Stimulated activated CD4-positive, alpha-beta T cell treated with anti-CD3 and anti-CD28 coated beads, Interleukin-4, amount 100 ng/mL, for 4 hours (primary cell): Measurements from ENCODE around the gene STXBP3.
"Not testable (repeated sequence)": the region's sequence is repeated elsewhere in the genome, so short reads cannot be mapped to it uniquely, and the experiment has no call there.

ENCODE experiments used
- DNase-seq, 2 experiments: peaks; one replicate each; pipeline ENCODE4 v3.0.0-alpha.2; 2020

STXBP3 gene, protein sequence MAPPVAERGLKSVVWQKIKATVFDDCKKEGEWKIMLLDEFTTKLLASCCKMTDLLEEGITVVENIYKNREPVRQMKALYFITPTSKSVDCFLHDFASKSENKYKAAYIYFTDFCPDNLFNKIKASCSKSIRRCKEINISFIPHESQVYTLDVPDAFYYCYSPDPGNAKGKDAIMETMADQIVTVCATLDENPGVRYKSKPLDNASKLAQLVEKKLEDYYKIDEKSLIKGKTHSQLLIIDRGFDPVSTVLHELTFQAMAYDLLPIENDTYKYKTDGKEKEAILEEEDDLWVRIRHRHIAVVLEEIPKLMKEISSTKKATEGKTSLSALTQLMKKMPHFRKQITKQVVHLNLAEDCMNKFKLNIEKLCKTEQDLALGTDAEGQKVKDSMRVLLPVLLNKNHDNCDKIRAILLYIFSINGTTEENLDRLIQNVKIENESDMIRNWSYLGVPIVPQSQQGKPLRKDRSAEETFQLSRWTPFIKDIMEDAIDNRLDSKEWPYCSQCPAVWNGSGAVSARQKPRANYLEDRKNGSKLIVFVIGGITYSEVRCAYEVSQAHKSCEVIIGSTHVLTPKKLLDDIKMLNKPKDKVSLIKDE

DNA sequence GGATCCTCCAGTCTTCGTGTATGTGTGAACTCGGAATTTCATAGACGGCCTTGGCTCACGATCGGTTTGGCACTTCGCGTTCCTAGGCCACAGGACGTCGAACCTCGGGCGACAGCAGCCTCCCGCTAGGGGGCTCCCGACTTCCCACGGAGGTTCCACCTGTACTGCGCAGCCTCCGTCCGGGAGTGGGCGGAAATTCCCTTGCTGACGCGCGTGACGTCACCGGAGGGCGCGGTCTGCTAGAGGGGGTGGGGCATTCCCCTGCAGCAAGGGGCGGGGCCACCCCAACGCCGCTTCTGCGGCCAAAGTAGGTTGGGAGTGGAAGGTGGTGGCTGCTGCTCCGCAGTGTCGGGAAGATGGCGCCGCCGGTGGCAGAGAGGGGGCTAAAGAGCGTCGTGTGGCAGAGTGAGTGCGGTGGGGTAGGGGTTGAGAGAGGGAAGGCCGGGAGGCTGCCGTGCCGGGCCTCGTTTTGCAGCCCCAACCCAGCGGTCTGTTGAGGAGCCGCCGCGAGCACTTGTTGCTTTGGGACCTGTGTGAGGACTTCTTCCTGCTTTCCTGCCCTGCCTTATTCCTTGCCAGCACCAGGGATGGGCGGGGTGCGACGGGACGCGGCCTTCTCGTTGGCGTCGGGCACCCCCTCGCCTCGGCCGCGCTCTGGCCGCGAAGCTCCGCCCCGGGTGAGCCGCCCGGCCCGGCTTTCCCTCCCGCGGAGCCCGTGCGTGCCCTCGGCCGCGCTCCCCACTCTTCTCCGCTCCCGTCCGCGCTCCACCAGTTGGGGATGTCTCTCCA lies at the start of gene STXBP3:
Gene STXBP3, plus strand, starts transcription at position 293 of the 789 bp plus-strand sequence. Its CDS starts 64 bp downstream, at position 357.
- DNase-seq = peak; percentile 99 to 100

DNA sequence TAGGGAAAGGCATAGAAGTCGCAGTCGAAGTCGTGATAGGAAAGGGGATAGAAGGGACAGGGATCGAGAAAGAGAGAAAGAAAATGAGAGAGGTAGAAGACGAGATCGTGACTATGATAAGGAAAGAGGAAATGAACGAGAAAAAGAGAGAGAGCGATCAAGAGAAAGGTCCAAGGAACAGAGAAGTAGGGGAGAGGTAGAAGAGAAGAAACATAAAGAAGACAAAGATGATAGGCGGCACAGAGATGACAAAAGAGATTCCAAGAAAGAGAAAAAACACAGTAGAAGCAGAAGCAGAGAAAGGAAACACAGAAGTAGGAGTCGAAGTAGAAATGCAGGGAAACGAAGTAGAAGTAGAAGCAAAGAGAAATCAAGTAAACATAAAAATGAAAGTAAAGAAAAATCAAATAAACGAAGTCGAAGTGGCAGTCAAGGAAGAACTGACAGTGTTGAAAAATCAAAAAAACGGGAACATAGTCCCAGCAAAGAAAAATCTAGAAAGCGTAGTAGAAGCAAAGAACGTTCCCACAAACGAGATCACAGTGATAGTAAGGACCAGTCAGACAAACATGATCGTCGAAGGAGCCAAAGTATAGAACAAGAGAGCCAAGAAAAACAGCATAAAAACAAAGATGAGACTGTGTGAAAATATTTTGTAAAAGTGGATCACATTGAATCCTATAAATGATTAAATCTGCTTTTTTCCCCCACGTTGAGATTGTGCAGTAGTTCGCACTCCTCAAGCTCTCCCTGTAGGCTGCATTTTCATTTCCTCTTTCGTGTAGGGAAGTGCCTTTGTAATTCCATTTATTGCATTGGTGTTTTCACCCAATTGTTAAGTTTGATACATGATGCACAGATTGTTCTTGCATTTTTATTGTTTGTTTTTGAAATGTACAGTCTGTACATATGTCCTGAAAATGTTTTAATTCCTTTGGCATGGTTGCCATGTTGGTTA lies 46.8 kb upstream of the STXBP3 start:
- no peak for DNase-seq

DNA sequence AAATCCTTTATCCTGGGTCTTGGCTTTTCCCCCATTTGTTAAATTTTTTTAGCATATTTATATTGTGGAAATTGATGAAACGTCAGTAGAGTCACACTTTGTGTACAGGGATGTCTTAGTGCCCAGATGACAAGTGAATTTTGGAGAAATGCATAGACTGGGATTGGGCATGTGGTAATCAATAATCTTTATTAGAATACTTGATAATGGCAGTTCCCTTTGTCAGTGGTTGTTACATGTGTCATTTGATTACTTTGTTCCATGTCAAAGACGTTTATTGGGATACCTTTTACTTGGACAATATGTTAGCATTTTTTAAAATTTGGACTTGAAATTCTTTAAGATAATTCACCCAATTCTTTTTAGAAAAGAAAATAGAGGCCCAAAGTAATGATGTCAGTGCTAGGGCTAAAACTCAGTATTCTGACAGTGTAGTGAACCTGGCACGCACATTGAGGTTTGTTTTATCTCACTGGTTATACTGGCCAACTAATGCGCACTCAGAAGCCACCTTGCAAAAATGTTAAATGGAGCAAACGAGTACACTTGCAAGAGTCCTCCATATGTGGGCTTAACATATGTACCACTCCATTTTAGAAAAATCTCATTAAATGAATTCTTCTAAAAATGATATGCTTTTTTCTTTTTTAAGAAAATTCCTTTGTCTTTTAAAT lies 45.2 kb upstream of the STXBP3 start:
- DNase-seq = no peak

DNA sequence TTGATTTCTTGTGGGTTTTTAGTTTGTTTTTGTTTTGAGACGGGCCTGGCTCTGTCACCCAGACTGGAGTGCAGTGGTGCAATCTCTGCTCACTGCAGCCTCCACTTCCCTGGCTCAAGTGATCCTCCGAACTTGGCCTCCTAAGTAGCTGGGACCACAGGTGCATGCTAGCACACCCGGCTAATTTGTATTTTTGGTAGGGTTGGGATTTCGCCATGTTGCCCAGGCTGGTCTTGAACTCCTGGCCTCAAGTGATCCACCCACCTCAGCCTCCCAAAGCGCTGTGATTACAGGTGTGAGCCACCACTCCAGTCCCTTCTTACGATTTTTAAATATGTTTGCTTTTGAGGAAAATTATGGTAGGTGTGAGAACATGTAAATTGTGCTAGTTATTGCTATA lies 44.4 kb upstream of the STXBP3 start:
- not testable (repeated sequence) for DNase-seq

DNA sequence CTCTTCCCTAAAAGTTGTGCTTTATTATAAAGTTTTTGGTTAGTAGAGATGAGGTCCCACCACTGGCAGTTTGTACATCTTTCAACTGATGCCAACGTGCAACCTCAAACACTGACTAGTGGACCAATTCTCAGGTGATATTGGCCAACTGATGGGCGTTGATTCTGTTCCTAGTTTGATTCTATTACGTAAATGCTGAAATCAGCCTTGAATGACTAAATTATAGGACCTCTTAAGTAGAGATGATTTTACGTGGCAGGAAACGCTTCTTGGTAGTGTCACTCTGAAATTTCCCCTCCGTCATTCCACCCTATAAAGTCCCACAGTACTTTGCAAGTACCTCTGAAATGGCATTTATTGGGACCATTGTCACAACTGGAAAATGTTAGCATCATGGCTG lies 42.5 kb upstream of the STXBP3 start:
- DNase-seq = no peak

DNA sequence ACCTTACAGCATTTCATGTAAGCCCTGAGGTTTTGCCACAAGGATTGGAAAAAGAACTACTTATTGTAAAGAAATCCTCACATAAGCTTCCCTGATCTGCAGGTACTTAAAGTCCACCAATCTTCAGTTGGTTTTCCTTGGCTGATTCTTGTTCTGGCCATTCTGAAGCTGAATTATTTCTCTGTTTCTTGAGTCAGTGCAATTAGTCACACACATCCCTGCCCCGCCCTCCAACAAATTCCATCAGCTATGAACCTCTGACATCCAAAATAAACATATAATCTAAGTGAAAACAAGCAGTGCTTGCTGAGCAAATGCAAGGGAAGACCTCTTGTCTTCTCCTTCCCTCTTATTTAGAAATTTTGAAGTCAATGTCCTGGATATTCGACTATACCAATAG lies 42.0 kb upstream of the STXBP3 start:
- no peak for DNase-seq

DNA sequence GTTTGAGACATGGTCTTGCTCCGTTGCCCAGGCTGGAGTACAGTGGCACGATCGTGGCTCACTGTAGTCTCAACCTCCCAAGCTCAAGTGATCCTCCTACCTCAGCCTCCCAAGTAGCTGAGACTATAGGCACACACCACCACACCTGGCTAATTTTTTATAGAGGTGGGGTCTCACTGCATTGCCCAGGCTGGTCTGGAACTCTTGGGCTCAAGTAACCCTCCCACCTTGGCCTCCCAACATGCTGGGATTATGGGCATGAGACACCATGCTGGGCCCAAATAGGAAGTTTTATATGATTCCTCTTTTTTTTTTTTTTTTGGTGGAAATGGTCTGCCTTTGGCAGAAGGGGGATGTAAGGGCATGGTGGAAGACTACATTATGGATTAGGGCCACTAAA lies 39.8 kb upstream of the STXBP3 start:
- DNase-seq = no peak

DNA sequence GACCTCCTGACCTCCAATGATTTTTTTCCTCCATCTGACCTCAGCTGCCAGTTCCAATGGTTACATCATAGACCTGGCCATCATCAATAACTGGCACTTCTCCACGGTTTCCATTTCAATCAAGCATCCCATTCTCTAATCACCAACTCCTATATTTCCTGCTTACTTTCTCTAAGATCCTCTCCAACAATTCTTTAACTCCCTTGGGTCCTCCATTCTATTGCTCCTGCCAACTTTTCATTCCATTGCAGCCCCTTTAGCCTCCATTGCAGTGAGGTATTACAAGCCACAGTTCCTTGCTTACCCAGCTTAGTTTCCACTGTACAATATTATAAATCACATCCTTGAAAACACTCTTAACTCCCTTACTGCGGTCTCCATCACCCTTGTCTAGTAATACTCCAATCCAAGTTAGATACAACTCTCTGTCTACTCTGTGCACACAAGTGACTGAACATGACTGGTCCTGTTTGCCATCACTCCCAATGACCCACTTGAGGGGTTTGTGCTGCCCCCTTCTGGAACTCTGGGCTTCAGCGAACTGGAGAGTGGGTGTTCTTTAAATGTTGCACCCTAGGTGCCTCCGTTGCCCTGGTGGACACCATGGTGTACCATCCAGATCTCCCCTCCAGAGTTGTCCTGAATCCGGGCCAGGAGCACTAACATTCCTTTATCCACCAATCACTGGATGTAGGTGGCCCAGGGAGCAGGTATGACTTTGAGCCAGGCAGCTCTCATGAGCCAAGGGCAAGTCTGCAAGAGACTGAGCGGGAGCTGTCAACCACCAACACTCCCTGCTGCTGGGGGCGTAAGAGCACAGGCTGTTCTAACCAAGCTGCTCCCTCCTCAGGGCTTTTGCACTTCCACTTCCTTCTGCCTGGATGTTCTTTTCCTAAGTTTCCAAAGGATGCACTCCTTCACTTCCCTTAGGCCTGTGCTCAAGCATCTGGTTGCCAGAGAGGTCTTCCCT lies 37.5 kb upstream of the STXBP3 start:
- peak; percentile 38 to 57 for DNase-seq

DNA sequence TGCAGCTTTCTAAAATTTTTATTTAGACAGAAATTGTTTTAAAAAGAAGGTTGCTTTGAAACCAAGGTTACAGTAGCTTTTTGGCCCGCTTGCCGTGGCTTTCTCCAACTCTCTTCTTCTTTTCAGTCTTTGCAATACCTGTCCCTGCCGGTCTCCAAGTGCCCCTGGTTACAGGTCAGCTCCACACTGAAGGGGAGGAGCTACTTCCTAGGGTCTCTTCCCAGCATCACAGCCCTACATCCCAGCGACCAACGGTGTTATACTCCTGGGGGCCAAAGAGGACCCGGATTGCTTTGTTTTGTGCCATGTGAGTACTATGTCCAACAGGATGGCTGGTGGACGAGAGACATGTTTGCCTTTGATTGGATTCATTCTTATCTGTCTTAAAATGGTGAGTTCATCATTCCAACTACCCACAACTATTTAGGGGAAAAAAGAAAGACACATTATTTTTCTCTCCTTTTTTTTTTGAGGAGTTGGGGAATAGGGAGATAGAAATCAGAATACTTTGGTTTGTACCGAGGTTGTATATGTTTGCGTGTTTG lies 33.8 kb upstream of the STXBP3 start, which contains the start of gene FNDC7:
Gene FNDC7, plus strand, starts transcription at position 303 of the 545 bp plus-strand sequence. Its CDS starts 26 bp downstream, at position 329.
- DNase-seq = no peak

DNA sequence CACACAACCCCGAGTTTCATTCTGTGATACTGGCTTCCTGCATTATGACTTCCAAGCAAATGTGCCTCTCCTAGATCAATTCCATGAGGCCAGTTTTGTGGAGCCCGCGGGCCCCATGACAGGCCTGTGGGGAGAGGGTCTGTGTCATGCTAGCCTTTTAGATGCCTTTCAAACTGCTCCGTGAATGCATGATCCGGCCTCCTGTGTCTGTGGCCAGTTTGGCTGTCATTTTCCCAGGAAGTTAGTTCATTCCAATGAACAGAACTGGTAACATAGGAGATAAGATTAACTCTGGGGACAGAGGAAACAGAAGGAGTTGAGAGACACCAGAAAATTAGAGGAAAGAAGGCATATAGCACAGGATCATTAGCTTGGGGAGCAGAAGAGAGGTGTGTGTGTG lies 30.5 kb upstream of the STXBP3 start:
- no peak for DNase-seq

DNA sequence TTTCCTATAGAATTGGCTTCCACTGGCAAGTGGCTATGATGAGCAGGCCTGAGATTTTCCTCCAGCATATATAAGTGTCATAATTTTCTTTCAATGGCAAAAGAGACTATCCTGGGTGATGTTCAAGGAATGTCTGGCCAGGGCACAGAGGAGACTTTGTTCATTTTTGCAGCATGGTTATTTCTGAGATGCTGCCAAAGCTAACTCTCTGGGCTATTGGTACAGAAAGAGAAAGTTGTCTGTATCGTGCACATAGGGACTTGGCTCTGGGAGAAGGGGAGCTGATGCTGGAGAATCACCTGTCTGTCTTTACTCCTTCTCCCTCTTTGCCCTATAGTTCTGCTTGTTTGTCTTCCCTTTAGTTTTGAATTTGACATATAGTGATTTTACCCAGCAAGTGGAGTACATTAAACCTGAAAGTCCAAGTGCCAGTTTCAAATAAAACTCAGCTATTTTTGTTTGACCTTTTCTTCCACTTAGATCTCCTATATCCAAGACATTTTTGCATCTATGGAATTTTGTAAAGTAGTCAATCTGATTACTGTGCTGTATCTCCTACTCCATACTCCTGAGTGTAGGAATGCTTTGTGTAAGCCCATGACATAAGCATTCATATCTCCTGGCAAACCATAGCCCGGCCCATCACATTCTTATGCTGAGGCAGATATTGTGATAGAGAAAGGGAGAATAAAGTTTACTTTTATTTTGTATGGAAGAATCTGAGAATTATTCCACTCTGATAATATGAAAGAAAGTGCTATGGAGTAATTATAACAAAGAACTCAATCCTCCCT lies 29.8 kb upstream of the STXBP3 start:
- DNase-seq = no peak

DNA sequence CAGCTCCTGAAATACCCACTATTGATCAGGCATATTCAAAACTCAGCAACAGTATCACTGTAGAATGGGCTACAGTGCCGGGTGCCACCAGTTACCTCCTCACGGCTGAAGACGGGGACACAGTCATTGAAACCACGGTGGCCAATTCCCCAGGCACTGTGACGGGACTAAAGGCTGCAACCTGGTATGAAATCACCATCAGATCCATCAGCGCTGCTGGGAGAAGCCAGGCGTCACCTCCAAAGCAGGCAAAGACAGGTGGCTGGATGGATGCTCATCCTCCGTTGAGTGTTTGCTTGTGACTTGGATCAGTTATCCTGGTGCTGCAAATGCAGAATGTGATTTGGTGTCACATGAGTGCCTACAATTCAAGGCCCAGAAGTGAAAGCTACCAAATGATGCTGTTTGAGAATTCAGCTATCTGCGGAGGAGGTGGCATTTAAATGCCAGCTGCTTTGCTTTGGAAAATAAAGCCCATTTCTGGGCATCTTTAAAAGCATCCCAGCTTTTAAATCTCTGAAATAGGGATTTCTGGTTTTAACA lies 28.6 kb upstream of the STXBP3 start:
- DNase-seq = no peak

DNA sequence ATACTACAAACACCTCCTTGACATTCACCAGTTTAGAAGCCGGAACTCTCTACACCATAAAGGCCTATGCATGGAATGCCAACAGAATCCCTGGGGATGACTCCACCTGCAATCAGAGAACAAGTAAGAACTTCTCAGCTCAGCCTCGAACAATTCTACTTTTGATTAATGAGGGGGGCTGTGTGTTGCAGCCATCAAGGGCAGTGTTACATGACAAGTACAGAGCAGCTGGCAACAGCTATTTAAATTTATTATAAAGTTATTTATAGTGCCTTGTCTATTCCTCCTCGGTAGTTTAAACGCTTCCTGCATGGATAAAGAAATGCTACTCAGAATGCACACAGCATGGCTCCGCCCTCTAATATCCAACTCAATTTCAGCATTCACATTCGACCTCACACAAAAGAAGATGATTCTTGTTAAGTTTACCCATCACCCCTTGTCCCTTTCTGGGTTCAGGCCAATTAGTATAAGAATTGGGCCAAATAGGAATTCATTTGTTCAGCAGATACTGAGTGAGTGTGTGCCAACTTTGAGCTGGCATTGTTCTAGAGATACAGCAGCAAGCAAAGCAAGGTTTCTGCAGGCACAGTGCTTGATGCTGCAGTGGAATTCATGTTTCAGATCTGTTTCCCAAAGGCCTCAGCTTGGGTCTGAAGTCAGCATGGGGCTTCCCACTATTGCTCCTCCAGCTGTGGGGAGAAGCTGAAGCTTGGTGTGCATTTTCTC lies 27.4 kb upstream of the STXBP3 start:
- DNase-seq = no peak

DNA sequence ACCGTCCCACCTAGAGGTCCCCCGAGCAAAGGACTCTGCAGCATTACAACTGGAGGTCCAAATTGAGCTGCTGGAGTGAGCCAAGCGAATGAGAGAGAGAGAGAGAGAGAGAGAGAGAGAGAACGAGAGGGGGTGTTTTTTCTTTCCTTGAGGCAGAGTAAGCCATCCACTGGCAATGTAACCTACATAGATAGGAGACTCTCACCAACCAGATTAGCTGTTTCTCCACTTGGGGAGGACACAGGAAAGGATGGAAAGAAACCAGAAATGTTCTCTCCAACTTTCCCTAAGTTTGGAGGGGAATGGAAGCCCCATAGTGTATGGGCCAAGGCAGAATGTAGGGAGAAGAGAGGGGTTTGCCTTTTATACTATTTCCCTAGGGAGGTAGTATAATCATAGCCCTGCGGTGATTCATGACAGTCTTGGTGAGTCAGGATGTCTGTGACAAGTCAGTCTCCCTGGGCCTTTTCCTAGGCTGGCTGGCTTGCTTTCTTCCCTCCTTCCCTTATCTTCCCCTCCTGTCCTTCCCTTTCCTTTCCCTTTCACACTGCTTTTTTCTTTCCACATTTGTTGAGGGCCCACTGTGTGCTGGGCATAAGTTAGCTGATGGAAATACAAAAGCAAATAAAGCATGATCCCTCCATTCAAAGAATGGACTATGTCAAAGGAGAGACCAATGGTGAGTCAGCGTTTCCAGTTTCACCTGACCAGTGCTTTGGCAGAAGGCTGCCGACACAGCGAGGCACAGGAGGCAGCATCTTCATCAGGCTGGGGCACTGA lies 26.6 kb upstream of the STXBP3 start:
- DNase-seq = no peak

DNA sequence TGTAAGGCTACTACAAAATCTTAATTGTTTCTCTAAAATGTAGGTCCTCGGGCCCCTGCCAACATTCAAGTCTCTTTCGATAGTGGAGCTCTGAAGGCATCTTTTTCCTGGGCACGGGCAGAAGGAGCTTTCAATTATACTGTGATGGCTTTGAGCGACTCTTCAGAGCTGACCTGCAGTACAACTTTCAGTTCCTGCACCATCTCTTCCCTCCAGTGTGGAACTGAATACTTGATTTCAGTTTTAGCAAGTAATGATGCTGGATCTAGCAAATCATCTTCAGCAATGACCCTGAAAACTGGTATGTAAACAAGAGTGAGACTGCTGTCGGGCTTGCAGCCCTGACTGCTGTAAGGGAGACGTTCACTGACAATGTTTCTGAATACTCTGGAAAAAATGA lies 24.2 kb upstream of the STXBP3 start:
- no peak for DNase-seq

DNA sequence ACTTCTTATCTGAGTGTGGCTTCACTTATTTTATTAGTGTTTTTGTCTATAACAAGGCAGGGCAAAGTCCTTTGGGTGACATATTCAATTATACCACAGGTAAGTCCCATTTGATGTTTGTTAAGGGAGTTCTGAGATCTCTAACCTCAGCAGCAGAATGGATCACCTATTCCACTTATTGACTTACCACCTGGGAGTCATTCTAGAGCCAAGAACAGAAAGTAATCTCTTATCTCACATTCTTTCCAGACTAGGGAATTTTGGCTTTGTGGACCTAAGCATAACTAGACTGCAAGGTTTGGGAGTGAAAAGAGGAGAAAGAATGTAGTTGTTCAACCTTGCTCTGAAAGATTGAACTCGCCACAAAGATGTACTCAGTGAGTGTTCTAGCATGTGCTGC lies 20.6 kb upstream of the STXBP3 start:
- DNase-seq = no peak

DNA sequence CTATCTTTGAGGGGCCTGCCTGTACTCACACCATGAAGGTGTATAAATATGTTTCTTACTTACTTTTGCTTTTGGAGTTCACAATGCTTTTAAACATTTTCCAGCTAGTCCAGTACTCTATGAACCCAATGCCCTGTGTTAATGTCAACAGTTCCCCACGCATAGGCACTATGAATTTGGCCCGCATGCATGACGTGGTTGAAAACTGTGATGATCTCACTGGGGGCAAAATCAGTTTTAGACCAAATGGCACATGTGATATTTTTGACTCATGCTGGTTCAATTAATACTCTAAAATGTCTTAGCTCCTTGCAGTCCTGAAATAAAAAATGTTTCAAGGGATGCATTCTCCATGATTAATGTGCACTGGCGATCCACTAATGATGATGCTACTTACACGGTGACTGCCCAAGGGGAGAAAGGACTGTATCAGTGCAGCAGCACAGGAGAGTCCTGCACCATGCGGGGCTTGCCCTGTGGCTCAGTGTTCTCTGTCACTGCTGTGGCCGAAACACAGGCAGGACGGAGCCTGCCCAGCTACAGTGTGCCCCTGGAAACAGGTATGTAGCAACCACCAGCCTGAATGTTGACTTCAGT lies 18.0 kb upstream of the STXBP3 start:
- no peak for DNase-seq
